Measurements from ENCODE around the gene MAP3K9. TPM values are rescaled to one million over a fixed set of nuclear protein-coding genes. Genes with fewer than 3 reads are reported as not detected.

Gene MAP3K9
- total RNA-seq, 2 experiments from 2014 or later, result 4.2 to 6.4 TPM

DNA sequence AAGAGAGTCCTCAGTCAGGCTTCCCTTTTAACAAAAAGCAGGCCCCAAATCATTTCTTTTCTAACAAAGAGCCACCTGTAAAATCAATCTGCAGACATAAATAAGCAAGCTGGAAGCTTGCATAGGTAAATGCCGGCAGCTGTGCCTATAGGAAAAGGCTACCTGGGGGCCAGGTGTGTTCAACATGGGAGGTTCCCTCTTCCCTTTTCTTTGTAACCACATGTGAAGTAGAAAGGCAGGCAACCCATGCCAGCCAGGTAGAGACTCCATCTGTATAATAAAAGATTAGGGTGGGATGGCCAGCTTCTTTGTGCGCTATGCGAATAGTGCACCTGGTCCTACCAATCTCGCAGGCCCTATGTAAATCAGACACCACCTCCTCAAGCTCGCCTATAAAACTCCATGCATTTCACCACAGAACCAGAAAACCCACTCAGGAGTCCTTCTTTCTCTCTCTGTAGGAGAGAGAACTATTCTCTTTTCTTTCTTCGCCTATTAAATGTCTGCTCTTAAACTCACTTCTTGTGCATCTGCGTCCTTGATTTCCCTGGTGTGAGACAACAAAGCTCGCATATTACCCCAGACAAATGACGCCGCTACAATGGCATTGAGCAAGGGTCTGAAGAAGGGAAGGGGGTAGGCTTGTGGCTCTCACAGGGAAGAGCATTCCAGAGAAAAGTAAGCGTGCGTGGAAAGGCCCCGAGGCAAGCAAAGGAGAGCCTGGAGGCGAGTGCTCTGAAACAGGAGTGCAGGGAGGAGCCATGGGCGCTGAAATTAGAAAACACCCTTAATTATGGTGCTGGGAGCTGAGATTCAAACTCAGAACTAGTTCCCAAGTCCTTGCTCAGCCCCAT, 100.4 kb downstream of the MAP3K9 start:
- no peaks in the 10 kb centered on the region for H4K20me1 ChIP-seq (ENCODE audit: insufficient read depth, low read length)
- H3K4me2 ChIP-seq (ENCODE audit: low read length), result no peak overlapping the region
- H3K36me3 ChIP-seq (ENCODE audit: insufficient read depth, low read length), result no peaks in the 10 kb centered on the region
- no peak for TF ChIP-seq EZH2phosphoT487 (IDR thresholded peaks at IDR 0.05; ENCODE audit: borderline replicate concordance, low read depth, low read length)
- TF ChIP-seq, protein P1, sequence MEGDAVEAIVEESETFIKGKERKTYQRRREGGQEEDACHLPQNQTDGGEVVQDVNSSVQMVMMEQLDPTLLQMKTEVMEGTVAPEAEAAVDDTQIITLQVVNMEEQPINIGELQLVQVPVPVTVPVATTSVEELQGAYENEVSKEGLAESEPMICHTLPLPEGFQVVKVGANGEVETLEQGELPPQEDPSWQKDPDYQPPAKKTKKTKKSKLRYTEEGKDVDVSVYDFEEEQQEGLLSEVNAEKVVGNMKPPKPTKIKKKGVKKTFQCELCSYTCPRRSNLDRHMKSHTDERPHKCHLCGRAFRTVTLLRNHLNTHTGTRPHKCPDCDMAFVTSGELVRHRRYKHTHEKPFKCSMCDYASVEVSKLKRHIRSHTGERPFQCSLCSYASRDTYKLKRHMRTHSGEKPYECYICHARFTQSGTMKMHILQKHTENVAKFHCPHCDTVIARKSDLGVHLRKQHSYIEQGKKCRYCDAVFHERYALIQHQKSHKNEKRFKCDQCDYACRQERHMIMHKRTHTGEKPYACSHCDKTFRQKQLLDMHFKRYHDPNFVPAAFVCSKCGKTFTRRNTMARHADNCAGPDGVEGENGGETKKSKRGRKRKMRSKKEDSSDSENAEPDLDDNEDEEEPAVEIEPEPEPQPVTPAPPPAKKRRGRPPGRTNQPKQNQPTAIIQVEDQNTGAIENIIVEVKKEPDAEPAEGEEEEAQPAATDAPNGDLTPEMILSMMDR (conservative IDR thresholded peaks at IDR 0.05; ENCODE audit: low read length), result no peak
- no peak overlapping the region for H3K27ac ChIP-seq (ENCODE audit: low read depth, low read length, poor library complexity, severe bottlenecking)
- H3K4me1 ChIP-seq (ENCODE audit: insufficient read depth, low read length, poor library complexity, severe bottlenecking), result peaks cover 14% of the 10 kb centered on the region
- H3K4me3 ChIP-seq (ENCODE audit: low read depth, low read length, poor library complexity, severe bottlenecking), result no peak overlapping the region
- H3K79me2 ChIP-seq (ENCODE audit: insufficient read depth, low read depth, low read length), result no peaks in the 10 kb centered on the region
- no peak overlapping the region for H2AFZ ChIP-seq (ENCODE audit: low read length)
- ChIA-PET POLR2A (interaction anchor here (1.2 to 1.8 kb wide), 2 partner anchors 41 to 72 kb away, joined by 5 read pairs; no protein-coding TSS in a partner anchor), CTCF (ENCODE audit: unreplicated experiment) (no interaction called here)
- no peaks in the 10 kb centered on the region for H3K9me2 ChIP-seq (ENCODE audit: insufficient read depth, low read length)
- no peak for DNase-seq (ENCODE audit: low spot score)
- BruUV-seq (replicated peaks), result no TSS peak
- no peaks in the 10 kb centered on the region for H3K9me3 ChIP-seq (ENCODE audit: low read length)
- intact Hi-C loops (cut with micrococcal nuclease; ENCODE audit: unreplicated experiment), result no loop called here

DNA sequence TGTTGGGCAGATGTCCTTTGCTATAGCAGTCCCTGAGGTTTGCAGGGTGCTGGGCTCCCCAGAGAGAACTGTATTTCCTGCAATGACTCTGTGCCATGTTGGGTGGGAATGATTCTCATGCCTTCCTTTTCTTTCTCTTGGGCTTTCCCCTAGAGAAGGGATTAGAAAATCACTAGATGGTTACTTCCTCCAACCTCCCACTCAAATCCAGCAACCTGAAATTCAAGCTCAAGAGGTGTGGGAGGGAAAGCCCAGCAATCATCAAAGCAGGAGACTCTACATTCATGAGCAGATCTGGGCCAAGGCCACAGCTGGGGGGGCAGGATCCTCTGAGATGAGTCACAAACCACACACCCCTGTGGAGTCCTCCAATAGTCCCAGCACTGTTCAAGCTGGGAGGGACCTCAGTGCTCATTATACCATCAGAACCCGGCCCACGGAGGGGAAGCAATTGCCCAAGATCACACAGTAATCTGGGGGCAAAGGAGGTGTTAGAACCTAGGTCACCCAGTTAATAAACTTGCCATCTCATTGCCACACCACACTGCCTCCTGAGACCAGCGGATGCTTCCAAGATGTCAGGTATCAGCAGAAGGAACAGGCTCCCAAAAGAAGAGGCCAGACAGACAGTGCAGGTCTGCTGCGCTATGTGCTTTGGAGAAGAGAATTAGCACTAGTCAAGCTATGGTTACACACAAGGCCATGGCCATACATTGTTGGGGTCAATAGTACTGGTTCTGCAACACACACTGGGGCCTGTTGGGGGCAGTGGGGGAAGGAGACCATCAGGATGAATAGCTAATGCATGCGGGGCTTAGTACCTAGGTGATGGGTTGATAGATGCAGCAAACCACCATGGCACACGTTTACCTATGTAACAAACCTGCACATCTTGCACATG, 101.9 kb downstream of the MAP3K9 start:
- Histone ChIP-seq H3K4me2 (ENCODE audit: low read length) (no peak overlapping the region), H3K36me3 (ENCODE audit: insufficient read depth, low read length) (no peaks in the 10 kb centered on the region), H3K27ac (ENCODE audit: low read depth, low read length, poor library complexity, severe bottlenecking) (no peak overlapping the region), H3K4me1 (ENCODE audit: insufficient read depth, low read length, poor library complexity, severe bottlenecking) (peaks cover 7% of the 10 kb centered on the region), H4K20me1 (ENCODE audit: insufficient read depth, low read length) (no peaks in the 10 kb centered on the region), H3K4me3 (ENCODE audit: low read depth, low read length, poor library complexity, severe bottlenecking) (no peak overlapping the region), H2AFZ (ENCODE audit: low read length) (no peak overlapping the region), H3K9me3 (ENCODE audit: low read length) (no peaks in the 10 kb centered on the region), H3K9me2 (ENCODE audit: insufficient read depth, low read length) (no peaks in the 10 kb centered on the region), H3K79me2 (ENCODE audit: insufficient read depth, low read depth, low read length) (no peaks in the 10 kb centered on the region)
- TF ChIP-seq, protein P1 (conservative IDR thresholded peaks at IDR 0.05; ENCODE audit: low read length), result no peak
- TF ChIP-seq EZH2phosphoT487 (IDR thresholded peaks at IDR 0.05; ENCODE audit: borderline replicate concordance, low read depth, low read length), result no peak
- DNase-seq (ENCODE audit: low spot score), result no peak
- intact Hi-C loops (cut with micrococcal nuclease; ENCODE audit: unreplicated experiment), result no loop called here
- ChIA-PET POLR2A (interaction anchor here (1.8 kb wide), 1 partner anchor 39 kb away, joined by 5 read pairs; no protein-coding TSS in a partner anchor), CTCF (ENCODE audit: unreplicated experiment) (no interaction called here)
- no TSS peak for BruUV-seq (replicated peaks)

All from OCI-LY7 (cell line).